GM19438 (cell line): Measurements from ENCODE around the gene LHX3.

ENCODE experiments used
- ATAC-seq: cut with Tn5 transposase; IDR thresholded peaks from one replicate; pipeline ENCODE4 v1.9.1; 2021; ENCODE audit warnings: low read depth; ENCODE audit not compliant: unreplicated experiment

Gene LHX3

DNA sequence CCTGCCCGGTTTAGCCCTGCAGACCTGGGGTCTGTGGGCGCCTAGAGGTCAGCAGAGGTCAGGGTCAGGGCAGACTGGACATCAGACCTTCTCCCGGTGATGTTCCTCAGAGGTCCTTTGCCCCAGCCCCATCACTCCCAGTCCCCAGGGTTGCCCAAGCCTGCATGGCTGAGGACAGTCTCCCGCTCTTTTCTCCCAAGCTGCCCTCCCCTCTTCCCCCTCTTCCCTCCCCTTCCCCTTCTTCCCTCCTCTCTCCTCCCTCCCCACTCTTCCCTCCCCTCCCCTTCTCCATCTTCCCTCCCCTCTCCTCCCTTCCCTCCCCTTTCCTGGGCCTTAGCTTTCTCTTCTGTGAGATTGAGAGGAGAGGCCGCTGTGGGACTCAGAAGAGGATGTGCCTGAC is 10.4 kb downstream of the LHX3 start:
- ATAC-seq, result no peak

DNA sequence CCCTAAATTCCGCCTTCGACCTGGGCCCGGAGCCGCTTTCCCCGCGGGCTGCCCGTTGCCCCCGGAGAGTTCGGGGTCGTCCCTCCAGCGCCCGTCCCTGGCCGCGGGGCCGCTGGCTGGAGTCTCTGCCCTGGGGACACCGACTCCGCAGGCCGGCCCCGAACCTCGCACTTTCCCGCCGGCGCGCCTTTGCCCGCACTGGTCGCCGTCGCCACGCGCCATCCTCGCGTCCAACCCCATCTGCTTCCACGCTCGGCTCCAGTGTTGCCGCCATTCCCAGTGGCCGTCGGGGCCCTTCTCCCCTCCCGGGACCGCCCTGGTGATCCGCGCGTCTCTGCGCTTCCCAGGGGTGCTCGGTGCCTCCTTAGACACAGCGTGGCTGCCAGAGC is 11.0 kb downstream of the LHX3 start:
- ATAC-seq, result no peak

DNA sequence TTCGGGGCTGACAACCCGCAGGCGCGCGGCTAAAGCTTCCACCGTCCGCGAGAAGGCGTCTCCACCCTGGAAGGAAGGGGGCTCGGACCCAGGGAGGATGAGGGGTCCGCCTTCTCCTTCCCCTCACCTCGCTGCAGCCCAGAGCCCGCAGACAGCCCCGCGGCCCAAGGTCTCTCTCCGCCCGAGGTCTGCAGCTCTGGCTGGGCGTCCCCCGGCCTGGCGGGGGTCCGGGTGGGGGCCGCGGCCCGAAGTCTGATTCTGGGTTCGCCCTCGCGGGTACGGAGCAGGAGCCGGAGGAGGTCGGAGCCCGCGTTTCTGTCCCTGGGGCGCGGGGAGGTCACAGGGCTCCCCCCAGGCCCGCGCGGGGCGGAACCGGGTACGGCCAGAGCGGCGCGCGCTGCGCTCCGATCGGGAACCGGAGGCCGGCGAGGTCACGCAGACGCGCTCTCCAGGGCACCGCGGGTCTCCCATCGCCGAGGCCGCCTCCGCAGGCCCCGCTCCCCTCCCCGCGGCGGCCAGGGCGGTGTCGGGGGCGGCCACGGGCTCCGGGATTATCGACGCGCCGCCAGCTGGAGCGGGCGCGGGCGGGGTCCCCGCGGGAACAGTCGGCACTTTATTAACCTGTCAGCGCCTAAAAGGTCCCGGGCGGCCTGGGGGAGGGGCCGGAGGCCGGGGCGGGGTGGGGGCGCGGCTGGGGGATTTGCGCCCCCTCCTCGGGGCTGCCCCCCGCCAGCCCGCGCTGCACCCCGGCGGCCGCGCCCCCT is 11.6 kb downstream of the LHX3 start:
- no peak for ATAC-seq

DNA sequence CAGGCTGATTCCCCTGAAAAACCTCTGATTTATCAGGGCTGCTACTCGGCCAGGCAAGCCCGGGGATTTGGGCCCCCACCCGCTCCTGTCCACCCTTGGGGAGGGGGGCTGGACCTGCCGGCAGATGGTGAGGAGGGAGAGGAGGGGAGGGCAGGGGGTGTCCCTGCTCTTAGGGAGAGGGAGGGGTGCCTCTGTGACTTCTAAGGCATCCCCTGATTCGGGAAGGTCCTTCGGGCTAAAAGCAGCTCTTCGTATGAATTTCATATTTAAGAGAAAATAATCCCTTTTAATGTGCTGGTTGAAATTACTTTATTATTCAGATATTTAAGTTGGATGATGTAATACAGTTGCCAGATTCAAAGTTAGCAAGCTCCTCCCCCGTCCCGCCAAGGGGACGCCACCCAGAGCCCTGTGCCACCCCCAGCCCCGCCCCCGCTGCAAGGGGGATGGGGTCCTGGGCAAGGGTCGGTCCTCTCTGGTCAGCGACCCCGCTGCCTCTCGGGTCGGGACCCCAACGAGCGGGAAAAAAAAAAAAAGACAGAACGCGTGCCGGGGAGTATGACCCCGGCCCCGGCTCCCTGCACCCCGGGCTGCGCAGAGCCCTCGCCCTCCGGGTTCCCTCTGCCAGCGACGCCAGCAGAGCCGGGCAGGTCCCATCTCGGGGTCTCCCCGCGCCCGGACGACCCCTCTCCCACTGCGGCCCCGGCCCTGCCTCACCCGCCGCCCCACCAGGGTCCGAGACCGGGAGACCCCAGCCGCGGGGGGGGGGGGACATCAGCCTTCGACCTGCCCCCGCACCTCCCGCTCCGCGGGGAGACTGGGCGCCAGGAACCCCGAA is 12.4 kb downstream of the LHX3 start:
- ATAC-seq, result no peak

DNA sequence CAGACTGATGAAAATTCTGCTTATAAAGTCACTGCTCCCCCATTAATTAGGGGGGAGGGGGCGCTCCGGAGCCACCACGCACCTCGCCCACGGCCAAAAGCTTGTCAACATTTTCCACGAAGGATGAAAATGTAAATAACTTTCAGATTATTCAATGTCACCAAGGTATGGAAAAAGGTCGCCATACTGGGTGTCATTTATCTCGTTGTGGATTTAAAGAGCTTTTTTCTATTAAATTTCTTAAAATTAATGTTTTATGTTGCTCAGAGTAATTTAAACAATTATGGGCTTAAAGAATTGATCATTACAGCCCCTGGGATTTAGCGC is 13.0 kb downstream of the LHX3 start:
- ATAC-seq, result no peak

DNA sequence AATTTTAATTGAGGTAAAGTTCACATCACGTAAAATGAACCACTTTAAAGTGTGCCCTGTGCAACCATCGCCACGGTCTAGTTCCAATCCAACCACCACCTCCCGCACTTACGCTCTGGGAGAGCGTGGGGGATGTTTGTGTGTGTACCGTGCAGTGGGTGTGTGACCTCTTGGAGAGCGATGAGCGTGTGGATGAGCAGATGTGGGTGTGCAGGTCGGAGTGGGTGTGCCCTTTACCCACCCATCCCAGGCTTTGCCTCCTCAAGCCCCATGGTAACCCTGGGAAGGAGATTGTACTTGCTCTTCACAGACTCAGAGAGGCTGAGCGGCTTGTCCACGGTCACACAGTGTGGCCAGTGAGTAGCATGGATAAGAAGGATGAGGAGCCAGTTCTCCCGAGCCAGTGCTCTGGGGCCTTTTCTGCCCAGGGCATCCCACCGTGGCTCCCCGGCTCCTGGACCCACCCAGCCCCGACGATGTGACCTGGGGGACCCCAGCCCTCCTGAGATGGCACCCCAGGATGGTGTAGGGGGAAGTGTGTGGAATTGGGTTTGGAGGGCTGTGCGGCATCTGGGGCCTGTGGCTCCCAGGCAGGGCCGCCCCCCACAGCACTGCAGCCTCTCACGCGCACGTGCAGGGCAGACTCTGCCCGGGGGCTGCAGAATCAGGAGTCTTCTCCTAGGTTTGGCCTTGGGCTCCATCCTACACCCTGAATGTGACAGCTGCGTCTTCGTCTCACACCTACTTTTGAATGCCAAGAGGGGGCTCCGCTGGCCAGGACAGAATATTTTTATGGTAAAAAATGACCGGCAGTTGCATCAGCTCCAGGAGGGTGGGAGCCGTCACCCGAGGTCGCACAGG is 13.6 kb downstream of the LHX3 start:
- ATAC-seq, result no peak

DNA sequence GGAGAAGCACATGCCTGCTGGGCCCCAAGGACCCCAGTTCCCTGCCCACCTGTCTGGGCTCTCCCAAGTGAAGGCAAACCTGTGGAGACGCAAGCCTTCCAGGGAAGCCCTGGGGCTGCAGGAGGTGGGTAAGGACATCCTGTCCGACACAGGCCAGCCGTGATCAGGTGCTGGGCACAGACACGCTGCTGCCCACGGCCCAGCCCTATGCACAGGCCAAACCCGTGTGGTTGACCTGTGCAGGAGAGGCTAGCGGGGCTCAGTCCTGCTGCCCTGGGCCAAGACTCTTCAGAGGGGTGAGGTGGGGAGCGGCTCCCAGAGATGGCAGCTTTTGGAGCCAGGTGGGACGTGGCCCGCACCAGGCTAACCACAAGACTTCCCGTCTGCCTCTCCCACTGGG is 14.3 kb downstream of the LHX3 start:
- ATAC-seq, result no peak

DNA sequence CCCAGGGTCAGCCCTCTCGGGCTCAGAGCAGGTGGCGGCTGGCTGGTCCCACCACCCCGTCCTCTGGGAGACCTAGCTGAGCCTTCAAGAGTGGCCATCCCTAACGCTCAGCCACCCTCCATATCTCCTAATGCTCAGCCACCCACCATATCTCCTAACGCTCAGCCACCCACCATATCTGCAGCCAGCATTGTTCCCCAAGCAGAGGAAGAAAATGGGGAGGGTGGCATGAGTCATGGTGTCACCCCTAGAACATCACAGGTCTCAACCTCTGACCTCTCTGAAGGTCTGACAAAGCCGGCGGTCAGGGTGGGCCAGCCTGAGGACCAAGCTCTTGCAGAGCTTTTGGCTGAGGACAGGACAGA is 14.7 kb downstream of the LHX3 start:
- ATAC-seq, result no peak

DNA sequence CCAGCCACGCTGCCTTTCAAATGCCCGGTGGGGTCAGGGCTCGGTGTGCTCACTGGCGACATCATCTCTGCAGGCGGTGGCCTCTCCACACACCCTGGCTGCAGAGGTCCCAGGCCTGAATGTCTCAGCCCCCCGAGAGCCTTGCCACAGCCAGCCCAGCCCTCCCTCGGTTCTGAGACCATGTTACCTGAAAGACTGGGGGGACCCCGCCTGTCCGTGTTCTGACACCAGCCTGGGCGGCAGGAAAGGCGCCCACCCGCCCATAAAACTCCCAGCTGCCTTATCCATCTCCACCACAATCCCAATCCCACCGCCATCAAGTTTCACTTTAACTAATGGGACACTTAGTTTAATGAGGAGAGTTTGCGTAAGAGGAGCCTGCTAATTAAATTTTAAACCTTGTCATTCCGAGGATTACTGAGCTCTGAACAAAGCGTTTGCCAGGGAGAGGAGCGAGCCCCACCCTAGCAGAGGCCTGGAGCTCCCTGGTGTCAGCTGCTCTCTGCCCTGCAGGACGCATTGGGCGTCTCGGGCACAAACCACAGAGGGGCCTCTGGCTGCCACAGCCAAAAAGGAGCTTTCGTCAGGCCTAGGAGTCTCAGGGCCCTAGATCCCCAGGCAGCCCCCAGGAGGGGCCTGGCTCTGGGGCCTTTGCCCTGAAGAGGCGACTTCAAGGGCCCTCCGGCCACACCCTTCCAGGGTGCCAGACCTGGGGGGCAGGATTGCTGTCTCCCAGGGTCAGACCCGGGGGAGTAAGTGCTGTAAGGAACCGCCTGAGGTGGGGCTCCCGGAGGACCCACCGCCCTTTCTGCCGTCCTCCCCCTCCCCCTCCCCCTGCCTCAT is 15.3 kb downstream of the LHX3 start:
- no peak for ATAC-seq

DNA sequence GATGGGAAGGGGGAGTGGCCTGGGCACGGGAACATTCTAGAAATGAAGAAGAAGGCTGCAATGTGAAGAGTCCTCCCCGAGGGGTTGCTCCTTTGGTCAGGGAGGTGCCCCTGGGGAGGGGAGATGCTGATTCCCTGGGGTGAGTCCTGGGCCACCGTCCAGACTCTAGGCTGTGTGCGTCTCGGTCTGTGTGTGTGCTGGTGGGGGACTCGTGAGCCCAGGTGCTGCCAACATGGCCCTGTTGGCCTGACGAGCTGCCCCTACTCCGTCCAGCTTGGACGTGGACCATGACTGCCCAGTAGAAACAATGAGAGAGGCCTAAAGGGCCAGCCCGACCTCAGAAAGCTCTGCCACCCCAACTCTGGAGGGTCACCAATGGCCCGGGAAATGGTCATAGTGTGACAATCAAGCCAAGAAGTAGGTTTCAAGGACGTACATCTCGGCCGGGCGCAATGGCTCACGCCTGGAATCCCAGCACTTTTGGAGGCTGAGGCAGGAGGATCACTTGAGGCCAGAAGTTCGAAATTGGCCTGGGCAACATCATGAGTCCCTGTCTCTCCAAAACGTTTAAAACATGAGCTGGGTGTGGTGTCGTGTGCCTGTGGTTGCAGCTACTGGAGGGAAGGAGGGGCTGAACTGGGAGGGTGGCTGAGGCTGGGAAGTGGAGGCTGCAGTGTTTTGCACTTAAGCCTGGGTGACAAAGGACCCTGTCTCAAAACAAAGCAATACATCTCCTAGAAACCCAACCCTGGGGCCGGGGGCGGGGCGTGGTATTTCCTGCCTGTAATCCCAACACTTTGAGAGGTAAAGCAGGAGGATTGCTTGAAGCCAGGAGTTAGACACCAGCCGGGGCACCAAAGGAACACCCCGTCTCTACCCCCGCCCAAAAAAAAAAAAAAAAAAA is 17.0 kb downstream of the LHX3 start:
- no peak for ATAC-seq

DNA sequence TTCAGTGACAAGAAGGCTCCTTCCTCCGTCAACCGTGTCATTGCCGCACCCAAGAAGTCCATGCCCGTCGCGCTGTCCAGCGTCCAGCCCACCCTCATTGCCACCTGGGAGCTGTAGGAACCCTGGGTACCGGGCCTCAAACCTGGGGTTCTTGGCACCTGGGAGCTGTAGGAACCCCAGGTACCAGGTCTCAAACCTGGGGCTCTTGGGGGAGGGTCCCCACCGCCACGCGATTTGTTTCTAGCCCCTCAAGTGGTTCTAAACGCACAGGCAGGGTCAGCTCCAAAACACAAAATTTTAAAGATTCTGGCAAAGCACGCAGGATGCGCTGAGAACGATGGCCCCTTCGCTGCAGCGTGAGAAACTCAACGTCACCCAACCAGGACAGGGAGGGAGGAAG is 17.7 kb downstream of the LHX3 start:
- no peak for ATAC-seq

DNA sequence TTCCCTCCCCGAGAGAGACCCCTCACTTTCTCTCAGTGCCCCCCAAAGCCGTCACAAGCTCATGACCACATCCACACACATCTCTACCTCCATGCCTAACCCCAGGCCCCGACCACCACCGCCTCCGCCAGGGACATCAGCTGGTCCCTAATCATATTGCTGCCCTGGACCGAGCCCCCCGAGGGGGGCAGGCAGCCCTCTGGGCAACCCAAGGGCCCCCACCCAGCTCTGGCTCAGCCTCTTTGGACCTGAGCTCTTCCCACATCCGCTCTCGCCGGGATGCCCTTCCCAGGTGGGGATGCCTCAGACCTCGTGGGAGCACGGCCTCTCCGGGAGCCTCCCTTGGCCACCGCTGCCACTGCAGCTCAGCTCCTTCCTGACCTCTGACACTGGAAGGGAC is 18.5 kb downstream of the LHX3 start:
- no peak for ATAC-seq

DNA sequence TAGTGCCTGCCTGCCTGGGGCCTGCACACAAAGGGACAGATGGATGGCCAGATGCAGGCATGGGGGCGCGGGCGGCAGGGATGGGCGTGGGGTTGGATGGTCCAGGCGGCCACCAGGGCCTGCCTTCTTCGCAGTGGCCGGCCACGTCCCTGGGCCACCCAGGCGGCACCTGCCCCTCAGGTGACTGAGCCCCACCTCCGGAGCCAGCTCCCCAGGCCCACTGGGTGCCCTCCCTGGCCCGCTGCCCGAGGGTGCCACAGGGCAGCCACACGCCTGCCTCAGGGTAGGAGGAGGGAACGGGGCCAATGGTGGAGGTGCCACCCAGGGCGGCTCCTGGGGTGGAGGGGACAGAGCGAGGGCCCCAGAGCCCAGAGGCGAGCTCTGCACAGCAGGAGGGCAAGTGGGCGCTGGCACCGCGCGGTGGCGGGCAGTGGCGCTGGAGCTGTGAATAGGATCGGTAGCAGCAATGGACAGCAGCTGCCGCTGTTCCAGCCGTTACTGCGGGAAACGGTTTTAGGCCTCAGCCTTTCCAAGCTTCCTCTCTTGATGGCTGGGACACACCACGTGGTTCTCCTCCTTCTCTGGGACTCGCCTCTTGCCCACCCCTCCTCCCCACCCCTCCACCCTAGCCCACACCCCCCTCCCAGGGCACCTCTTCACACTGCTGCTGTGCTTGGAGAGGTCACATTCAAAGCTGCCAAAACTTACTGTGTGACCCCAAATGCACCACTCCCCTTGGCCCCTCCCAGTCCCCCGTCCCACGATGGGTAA is 19.1 kb downstream of the LHX3 start:
- ATAC-seq, result no peak

DNA sequence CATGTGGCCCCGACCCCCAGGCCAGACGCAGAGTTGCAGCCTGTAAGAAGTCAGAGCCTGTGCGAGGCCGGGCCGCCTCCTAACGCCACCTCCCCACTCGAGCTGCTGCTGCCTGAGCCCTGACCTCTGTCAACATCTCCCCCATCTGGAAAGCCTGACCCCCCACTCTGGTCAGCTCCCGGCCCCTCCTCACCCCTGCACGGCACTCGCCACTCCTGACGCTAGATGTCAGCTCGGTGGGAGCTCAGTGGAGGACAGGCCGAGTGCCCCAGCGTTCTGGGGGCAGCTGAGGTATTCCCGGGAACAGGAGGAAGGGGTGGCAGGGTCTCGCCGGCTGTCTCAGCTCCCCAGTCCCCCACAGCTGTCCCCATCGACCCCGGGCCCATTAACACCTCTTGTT is 19.9 kb downstream of the LHX3 start:
- ATAC-seq, result no peak

DNA sequence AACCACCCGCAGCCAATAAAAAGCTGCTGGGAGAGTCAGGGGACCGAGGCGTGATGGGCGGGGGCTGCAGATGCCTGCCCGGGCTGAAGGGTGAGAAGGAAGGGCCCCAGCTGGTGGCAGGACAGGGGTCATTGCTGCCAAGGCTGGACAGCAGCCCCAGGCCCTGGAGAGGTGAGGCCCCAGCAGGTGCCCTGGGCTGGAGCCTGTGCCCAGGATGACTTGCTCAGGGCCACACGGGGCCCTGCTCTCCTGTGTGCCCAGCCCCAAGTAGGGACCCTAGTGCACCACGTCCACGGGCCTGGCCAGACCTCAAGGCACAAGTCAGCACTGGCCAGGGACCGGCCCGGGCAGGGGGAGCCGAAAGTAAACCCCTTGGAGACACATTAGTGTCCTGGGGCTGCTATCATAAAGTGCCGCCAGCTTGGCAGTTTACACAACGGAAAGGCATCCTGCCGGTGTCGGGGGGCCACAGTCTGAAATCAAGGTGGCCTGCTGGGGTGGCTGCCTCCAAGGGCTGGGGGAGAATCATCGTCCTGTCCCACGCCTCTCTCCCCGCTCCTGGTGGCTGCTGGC is 22.0 kb downstream of the LHX3 start:
- ATAC-seq, result no peak

DNA sequence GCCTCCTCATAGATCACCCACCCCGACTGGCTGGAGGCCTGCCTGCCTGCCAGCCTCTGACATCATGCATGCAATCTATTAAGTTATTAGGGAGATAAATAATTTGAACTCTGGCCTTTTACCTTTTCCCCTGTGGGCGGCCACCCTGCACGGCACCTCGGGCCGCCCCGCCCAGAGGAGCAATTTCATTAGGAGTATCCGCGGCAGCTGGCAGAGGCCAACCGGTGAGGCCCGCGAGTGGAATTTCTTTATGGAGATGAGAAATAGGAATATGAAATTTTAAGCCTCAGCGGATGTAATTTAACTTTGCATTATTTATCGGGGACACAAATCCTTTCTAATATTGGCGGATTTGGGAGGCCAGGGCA is 22.5 kb downstream of the LHX3 start:
- ATAC-seq, result no peak

DNA sequence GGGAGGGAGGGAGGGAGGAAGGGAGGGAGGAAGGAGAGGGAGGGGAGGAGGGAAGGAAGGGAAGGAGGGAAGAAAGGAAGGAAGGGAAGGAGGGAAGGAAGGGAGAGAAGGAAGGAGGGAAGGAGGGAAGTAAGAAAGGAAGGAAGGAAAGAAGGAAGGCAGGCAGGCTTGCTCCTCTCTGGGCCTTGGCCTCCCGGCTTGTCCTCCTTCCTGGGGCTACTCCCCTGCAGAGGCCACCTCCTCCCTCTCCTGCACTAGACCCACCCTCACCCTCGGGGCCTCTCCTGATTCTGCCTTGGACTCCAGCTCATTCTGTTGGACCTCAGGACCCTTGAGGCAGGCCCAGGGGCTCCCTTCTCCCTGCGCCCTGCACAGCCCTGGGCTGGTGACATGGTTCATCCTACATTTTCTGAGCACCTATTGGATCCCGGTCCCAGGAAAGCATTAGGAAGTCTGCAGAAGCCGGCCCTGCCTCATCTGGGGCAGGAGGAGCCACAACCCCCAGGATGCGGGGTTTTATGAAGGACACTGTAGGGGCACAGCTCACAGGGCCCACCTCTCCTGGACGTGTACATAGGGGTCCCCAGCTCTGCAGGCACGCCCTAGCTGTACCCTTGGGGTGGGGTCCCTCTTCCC is 23.0 kb downstream of the LHX3 start:
- ATAC-seq, result no peak

DNA sequence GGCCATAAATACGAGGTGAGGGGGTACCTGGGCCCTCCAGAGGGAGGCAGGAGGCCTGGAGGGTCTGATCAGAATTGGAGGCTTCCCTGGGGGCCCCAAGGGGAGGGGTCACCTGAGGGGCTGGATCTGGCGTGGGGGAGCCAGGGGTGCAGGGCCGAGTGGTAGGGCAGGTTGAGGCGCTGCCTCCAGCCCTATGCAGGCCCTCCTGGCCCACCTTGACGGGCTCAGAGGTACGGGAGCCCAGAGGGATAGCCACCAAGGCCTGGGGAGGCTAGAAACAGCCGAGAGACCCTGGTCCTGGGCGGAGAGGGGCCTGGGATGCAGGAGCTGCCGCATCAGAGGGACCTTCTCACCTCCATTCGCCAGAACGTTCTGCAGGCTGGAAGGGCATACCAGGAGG is 24.3 kb downstream of the LHX3 start:
- ATAC-seq, result no peak
